NCI-H1417 (cell line): ENCODE data around the gene CD164L2.

Source experiments
- DNase-seq, 3 experiments: peaks; one replicate each; lab custom pipeline; 2025; lab: John Stamatoyannopoulos, UW

CD164L2 gene

DNA sequence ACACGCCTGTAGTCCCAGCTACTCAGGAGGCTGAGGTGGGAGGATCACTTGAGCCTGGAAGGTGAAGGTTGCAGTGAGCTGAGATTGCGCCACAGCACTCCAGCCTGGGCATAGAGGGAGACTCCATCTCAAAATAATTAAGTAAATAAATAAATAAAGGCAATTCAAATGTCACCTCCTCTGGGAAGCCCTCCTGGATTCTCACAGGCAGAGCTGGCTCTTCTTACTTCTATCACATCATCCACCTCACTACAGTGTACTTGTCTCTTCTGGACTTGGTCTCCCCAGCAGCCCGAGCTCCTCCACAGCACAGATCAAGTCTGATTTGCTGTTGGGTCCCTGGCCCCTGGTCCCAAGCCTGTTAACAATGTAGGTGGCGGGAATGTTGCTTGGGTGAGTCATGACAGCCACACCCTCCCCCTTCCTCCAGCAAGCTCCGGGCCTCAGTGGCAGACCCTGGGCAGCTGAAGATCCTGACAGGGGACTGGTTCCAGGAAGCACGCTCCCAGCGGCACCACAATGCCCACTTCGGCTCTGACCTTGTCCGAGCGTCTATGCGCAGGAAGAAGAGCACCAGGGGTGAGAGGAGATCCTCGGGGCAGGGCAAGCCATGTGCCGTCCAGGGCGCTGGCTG is 36.0 kb downstream of the CD164L2 start:
- DNase-seq: no peak

DNA sequence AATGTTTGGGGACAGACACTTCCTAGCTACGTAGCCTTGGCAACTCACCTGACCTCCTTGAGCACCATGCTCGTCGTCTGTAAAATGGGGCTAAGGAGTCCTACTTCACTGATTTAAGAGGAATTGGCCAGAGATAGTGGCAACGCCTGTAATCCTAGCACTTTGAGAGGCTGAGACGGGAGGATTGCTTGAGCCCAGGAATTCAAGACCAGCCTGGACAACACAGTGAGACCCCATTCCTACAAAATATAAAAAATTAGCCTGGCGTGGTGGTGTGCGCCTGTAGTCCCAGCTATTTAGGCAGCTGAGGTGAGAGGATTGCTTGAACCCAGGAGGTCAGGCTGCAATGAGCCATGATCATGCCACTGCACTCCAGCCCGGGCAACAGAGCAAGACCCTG is 36.8 kb downstream of the CD164L2 start:
- DNase-seq: no peak

DNA sequence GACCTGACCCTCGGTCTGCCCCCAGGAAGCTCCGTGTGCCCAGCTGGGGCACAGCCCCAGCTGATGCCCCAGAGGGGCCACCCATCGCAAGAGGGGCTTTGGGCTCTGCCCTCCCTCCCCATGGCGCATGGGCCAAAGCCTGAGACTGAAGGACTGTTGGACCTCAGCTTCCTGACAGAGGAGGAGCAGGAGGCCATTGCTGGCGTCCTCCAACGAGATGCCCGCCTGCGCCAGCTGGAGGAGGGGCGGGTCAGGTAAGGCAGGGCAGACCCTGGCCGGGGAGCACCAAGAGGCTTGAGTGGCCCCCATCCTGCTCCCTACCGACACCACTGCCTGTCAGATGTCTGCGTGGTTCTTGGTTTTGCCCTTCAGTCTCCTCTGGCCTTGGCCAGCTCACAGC is 37.9 kb downstream of the CD164L2 start:
- DNase-seq: no peak

DNA sequence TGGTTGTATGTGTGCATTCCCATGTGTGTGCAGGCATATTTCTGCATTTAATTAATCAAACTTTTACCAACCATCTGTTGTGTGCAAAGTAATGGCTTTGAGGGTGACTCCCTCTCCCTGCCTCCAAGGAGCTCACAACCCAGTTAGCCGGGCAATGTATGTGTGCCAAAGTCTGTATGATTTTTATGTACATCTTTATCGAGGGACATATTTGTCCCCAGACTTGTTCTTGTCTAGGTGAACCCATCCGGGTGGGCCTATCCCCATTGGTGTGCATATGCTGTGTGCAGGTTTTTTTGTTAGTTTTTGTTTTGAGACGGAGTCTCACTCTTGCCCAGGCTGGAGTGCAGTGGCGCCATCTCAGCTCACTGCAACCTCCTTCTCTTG is 39.5 kb downstream of the CD164L2 start:
- DNase-seq: peak in 1 of 3 experiments; percentile 26

DNA sequence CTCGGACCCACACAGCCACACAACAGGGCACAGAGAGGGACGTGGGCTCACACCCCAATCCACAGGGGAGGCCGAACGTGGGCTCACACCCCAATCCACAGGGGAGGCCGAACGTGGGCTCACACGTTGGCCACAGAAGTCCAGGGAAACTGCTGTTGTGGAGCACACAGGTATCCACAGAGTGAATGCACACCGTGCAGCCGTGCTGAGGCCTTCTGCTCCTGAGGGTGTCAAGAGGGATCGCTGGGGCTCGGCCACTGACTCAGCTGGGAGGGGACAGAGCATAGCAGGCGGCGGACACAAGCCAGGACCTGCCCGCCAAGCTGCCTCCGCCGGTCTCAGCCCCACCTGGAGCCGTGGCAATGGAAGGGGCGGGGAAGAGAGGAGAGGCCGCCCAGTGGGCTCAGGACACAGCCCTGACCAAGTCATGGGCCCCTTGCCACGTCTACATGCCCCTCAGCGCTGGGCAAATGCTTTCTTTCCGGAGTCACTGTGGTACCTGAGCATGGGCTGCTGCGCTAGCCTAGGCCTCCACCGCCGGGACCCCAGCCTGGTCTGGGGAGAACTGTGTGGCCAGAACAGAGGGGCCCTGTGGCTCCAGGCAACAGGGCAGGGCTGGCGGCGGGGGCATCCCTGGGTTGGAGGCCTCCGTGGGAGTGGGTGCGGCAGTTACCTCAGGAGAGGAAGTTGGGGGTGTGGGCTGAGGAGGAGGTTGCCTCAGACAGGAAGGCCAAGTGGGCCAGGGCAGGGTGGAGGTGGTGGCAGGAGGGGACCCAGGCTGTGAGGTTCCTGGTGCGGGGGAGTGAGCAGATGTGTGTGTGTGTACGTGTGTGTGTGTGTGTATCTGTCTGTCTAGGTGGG is 40.1 kb downstream of the CD164L2 start:
- peak; percentile 79 to 86 (median 83) for DNase-seq

DNA sequence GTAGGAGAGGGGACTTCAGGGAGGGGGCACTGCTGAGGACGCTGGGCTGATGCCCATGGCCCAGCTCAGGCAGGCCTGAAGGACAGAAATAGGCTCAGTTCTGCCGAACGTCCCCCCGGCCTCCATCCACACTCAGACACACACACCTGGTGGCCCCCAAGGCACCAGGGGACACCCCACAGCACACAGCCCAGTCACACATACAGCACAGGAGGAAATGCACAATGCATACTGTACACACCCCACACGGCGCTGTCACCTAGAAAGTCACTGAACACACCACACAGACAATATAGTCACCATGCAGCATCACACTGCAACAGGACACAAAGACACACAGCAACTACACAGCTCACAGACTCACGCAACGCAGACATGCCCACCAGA is 40.7 kb downstream of the CD164L2 start:
- peak in 2 of 3 experiments; percentile 53 to 56 for DNase-seq

DNA sequence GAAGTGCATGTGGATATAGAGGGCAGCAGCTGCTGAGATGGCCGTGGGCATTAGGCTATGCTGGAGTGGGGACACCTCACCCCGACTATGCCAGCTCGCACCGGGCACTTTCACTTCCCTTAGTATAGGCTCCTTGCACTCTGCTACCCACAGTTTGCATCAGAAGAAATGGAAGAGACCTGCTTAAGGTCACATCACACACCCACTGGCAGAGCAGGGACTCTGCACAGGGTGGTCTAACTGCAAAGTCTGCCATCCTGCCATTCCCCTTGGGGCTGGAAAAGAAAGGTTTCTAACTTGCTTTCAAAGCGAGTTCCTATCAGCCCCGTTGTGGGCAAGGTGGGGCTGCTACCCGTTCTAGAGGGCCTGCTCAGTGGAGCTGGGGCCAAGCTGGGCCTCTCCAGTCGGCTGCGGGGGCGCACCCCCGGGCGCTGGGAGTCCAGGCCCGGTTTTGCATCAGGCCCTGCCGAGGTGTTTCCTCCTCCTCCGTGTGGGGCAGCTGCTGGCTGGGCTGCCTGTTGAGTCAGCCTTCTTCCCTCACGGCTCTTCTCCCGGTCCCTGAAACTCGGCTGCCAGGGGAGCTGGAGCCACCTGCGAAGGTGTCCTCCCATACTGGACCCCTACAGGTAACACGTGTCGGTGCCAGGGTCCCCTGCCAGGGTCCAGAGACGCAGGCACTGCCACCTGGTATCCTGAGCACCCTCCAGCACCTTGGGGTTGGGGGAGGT is 41.4 kb downstream of the CD164L2 start, which contains the start of gene SYTL1:
Gene SYTL1, plus strand, starts transcription at position 498 of the 728 bp plus-strand sequence. CDS start 3,313 bp downstream, outside the sequence.
- DNase-seq: peak; percentile 75 to 78 (median 78)

DNA sequence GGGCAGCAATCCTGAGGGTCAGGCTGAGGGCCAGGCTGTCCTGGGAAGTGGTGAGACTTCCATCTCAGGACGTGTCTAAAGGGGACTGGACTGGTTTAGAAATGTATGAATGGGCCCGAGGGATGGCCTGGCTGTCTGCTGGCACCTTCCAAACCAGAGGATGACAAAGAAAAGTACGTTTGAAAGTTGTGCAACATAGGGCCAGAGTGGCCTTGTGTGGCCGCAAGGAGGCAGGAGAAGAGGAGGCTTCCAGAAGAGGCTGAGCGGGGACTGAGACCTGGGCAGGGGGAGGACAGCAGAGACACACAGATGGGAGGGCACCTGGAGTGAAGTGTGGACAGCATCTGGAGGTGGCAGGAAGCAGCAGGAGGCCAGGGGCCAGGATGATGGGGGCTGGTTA is 43.9 kb downstream of the CD164L2 start:
- no peak for DNase-seq

DNA sequence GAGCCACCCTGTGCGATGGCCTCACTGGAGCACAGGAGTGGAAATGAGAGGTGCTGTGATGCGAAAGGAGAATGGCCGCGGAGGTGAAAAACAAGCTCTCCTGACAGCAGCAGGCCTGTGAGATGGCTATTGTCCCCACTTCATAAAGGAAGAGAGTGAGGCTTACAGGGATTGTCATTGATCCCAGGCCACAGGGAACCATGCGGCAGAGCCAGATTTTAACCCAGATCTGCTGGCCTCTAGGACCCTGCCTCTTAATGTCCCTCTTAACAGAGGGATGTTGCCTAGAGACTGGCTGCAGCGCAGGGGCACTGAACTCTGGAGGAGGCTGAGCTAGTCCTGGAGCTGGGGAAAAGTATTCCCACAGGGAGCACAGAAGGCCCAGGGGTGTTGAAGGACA is 44.4 kb downstream of the CD164L2 start:
- no peak for DNase-seq

DNA sequence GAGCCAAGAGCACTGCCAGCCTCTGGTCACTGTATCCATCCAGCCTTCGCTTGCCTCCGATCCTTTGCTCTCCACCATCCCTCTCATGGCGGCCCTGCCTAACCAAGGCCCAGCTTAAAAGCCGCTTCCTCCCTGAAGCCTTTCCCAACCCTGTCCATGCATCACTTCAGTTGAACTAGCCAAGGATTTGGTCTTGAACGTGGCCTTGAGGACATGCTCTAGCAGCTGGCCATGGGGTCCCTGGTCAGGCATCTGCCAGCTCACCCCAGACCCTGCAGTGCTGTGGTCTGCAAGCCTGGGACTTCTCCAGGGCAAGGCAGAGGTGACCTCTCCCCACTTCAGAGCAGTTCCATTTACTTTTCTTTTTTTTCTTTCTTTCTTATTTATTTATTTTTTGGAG is 46.4 kb downstream of the CD164L2 start:
- no peak for DNase-seq

DNA sequence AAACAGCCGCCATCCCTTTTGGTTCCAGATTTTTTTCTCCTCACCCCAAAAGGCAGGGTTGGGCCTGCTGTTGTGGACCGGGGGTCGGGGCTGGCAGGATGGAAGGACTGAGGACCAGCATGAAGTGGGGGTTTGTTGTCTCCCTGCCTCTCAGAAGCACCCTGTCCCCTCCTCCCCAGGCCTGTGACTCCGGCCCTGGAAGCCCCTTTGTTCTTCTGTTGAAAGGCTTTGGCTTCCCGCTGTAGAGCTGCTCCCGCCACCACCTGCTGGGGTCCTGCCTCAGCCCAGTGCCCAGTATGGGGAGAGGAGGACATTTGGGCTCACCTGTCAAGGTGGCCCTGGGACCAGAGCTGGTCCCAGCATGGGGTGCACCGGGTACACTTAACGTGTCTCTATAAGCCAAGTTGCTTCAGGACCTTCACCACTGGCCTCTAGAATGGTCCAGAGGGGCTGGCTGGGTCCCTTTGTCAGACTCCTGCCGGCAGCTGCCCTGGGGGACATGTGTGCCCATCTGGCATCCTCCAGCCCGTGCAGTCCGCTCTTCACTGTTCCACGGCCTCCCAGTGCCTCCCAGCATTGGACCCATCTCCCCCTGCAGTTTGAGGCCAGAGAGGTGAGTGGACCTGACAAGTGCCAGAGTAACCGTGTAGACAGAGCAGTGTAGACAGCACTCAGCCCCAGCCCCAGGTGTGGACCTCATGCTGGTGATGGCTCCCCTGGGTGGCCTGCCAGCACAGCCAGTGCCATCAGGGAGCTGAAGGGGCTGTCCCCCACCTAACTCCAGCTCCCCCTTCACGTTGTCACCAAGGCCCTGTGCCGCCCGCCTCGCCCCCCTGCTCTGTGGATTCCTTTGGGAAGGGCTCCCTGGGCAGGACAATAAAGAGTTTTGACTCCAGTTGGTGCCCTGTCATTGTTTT is 47.4 kb downstream of the CD164L2 start:
- no peak for DNase-seq

DNA sequence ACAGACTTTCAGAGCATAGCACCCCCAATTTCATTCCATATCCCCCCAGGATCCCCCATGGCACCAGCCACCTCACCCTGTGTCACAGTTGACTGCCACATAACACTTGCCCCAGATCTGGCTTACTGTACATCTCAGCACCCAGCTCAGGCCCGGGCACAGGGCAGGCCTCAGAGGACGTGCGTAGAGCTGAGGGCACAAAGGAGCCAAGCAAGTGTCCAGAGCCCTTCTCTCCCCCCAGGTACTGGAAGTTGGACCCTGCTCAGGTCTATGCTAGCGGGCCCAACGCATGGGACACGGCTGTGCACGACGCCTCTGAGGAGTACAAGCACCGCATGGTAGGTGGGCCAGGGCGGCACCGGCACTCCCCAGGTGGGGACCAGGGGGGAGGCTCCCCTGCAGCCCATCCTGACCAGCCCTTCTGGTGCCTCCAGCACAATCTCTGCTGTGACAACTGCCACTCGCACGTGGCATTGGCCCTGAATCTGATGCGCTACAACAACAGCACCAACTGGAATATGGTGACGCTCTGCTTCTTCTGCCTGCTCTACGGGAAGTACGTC is 49.3 kb downstream of the CD164L2 start:
- no peak for DNase-seq

DNA sequence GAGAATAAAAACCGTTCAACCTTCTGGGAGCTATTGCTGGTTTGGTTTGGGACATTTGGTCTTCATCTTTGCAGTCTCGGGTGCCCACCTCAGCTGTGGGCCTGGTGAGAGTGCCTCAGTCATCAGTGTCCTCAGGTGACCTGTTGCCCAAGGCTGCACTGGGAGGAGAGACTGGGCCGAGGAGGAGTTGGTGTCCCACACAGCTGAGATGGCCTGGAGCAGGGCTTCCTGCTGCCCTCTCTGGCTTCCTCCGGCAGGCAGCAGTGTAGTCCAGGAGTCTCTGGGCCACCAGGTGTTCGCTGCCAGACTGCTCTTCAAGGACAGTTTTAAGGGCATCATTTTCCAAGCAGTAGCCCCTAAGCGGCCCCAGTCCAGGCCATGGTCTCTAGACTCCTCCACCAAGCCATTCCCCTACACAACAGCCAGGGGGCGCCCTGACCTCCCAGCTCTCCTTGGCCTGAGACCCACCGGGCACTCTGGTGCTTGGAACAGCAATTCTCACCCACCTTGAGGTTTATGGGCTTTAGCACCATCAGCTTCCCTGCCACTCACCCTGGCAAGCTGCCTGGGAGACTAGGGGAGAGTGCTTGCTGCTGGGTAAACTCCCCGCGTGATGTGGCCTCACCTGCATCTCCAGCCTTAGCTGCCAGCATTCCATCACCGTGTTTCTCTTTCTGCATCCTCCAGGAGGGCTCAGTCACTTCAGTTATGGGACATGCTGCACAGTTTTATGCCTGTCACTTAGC is 50.4 kb downstream of the CD164L2 start:
- peak in 2 of 3 experiments; percentile 17 to 51 for DNase-seq

DNA sequence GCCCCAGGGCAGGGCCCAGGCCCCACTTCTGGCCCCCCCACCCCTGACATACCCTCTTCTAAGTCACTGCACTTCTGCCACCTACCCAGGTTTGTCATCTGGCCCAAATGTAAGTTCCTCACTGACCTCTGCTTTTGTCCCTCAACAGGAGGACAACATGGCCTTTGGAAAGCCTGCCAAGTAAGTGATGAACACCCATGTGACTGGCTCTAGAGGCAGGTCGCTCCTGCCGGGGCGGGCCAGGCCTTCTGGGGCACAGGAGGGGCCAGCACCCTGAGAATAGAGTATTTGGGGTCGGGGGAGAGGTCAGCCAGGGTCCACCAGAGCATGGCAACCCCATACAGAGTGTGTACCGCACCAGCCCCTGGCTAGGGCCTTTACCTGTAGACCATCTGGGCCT is 51.2 kb downstream of the CD164L2 start:
- DNase-seq: no peak

DNA sequence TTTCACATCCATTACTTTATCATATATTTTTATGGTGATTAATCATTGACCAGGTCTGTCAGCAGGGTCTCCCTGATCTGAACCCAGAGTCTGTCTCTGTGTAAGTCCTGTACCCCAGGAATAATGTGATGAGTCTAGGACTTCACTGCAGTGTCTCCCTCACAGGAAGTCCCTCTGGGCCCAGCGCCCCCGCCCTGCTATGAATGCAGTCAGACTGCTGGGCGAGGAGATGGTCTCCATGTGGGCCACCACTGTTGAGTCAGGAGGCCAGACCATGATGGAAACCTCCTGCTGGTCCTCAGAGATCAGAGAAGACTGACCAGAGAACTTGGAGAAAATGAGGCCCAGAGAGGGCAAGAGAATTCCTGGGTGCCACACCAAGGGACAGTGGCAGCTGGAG is 51.7 kb downstream of the CD164L2 start:
- no peak for DNase-seq

DNA sequence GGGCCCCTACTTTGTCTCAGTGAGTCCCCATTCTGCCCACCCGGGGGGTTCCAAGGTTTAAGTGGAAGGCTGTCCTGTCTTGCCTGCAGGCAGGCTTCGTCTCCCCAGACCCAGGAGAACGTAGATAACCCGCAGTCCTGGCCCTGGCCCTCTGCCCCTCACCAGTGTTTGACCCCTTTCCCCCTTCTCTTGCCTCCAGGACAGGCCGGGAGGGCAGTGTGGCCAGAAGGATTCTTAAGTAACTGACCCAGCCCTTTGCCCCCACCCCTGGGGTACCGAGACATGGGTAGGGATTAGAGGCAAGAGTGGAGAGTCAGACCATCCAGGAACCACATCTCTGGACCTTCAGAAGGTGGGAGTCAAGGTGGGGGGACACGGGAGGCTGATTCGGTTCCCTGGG is 52.3 kb downstream of the CD164L2 start:
- no peak for DNase-seq
